Measurements from ENCODE around the gene DMGDH. TPM values are rescaled to one million over a fixed set of nuclear protein-coding genes. Genes with fewer than 3 reads are reported as not detected.

Gene DMGDH
- total and polyA plus RNA-seq, 10 of the 15 experiments (the other 5 are each of a cell fraction or from before 2014, with no cell fraction given): 0.22 to 1.5 (median 0.44) TPM; not detected in 3

GRCh38 chr5:79088507-79088906, 19.0 kb upstream of the DMGDH start:
- CTCF ChIA-PET: interaction anchor here (1.1 kb wide), 1 partner anchor 10 kb away, joined by 5 read pairs; no protein-coding TSS in a partner anchor
- H3K4me2 ChIP-seq (ENCODE audit: control insufficient read depth, insufficient read depth): no peak overlapping the region
- no peaks in the 10 kb centered on the region for H3K9me3 ChIP-seq (replicated peaks; ENCODE audit: control insufficient read depth, insufficient read depth, low read length)
- RAD21 ChIA-PET (ENCODE audit: unreplicated experiment): no interaction called here
- POLR2A ChIA-PET: no interaction called here
- TF ChIP-seq BCL11A (IDR thresholded peaks at IDR 0.05; ENCODE audit: low read depth, low read length) (no peak), POU2F2 (IDR thresholded peaks at IDR 0.05; ENCODE audit: borderline replicate concordance, low read depth, low read length) (no peak)
- no TSS peak for BruUV-seq (replicated peaks)
- ATAC-seq (no peak), FAIRE-seq (no peak), DNase-seq (ENCODE audit: low read depth, low spot score) (no peak)
- no peaks in the 10 kb centered on the region for H3K36me3 ChIP-seq (ENCODE audit: control insufficient read depth in 2 of 2, insufficient read depth in 2 of 2, low read length in 1 of 2)
- no peak overlapping the region for H2AFZ ChIP-seq (ENCODE audit: control insufficient read depth, low read depth, low read length)
- intact Hi-C loops (cut with micrococcal nuclease; ENCODE audit: unreplicated experiment) (no loop called here), in situ Hi-C loops (cut with MboI) (no loop called here)
- H3K79me2 ChIP-seq (ENCODE audit: control insufficient read depth, insufficient read depth, low read length): no peaks in the 10 kb centered on the region
- H3K9ac ChIP-seq (ENCODE audit: control insufficient read depth, insufficient read depth, low read length): no peak overlapping the region
- H3K27ac ChIP-seq (ENCODE audit: control insufficient read depth, insufficient read depth): no peak overlapping the region
- no peaks in the 10 kb centered on the region for H3K4me1 ChIP-seq (ENCODE audit: control insufficient read depth, insufficient read depth, low read length)
- SMC1A ChIA-PET (ENCODE audit: uncharacterized antibody, unreplicated experiment): no interaction called here
- WGBS (ENCODE audit: insufficient coverage, insufficient replicate concordance, low lambda C conversion rate, missing lambda C conversion rate): 22% methylated on average over 4 of the region's 4 CpGs
- H3K27me3 ChIP-seq (replicated peaks in 1 of 2; ENCODE audit: control insufficient read depth in 2 of 2, insufficient read depth in 2 of 2, low read length in 1 of 2): no peaks in the 10 kb centered on the region; a peak in 2 of 4 replicates
- no peak overlapping the region for H3K4me3 ChIP-seq
- no peaks in the 10 kb centered on the region for H4K20me1 ChIP-seq (ENCODE audit: control insufficient read depth, insufficient read depth)

- ATAC-seq (peak; percentile 85), DNase-seq (ENCODE audit: low read depth, low spot score) (peak; percentile 3), FAIRE-seq (no peak)
- no TSS peak for BruUV-seq (replicated peaks)
- intact Hi-C loops (cut with micrococcal nuclease; ENCODE audit: unreplicated experiment) (no loop called here), in situ Hi-C loops (cut with MboI) (no loop called here)
- no peak for TF ChIP-seq RAD21 (IDR thresholded peaks at IDR 0.05; ENCODE audit: insufficient read depth, low read depth, low read length)
- peak; percentile 52 for TF ChIP-seq MTA2 (IDR thresholded peaks at IDR 0.05; ENCODE audit: low read depth)
- TF ChIP-seq BHLHE40 (IDR thresholded peaks at IDR 0.05; ENCODE audit: borderline replicate concordance in 1 of 2, low read depth in 2 of 2, low read length in 1 of 2): 0 out of 4 replicates have a peak, but pooled peaks of 1 of the 2 experiments have one; percentile 5
- TF ChIP-seq BCL11A (IDR thresholded peaks at IDR 0.05; ENCODE audit: low read depth, low read length): peak; percentile 61; the same call in 1 of the 2 replicates
- TF ChIP-seq EP300 (IDR thresholded peaks at IDR 0.05; ENCODE audit: borderline replicate concordance in 1 of 2, control insufficient read depth in 1 of 2, low read depth in 2 of 2, low read length in 2 of 2): 0 out of 4 replicates have a peak, but pooled peaks of 1 of the 2 experiments have one; percentile 14
- TF ChIP-seq NR2F1 (conservative IDR thresholded peaks at IDR 0.05): peak; percentile 76
- H2AFZ ChIP-seq (ENCODE audit: control insufficient read depth, low read depth, low read length): no peak overlapping the region
- no peak overlapping the region for H3K27ac ChIP-seq (ENCODE audit: control insufficient read depth, insufficient read depth)
- no peaks in the 10 kb centered on the region for H3K4me1 ChIP-seq (ENCODE audit: control insufficient read depth, insufficient read depth, low read length)
- H4K20me1 ChIP-seq (ENCODE audit: control insufficient read depth, insufficient read depth): no peaks in the 10 kb centered on the region
- POLR2A ChIA-PET: no interaction called here
- no peaks in the 10 kb centered on the region for H3K27me3 ChIP-seq (replicated peaks in 1 of 2; ENCODE audit: control insufficient read depth in 2 of 2, insufficient read depth in 2 of 2, low read length in 1 of 2)
- SMC1A ChIA-PET (ENCODE audit: uncharacterized antibody, unreplicated experiment): interaction anchor here (1.7 kb wide), 1 partner anchor 47 kb away, joined by 4 read pairs; no protein-coding TSS in a partner anchor
- H3K4me3 ChIP-seq: no peak overlapping the region
- CTCF ChIA-PET: interaction anchor here (0.6 kb wide), 2 partner anchors 62 to 369 kb away, joined by 3 to 4 read pairs; no protein-coding TSS in a partner anchor
- WGBS (ENCODE audit: insufficient coverage, insufficient replicate concordance, low lambda C conversion rate, missing lambda C conversion rate): 0% methylated on average over 2 of the region's 2 CpGs
- H3K9me3 ChIP-seq (replicated peaks; ENCODE audit: control insufficient read depth, insufficient read depth, low read length): no peaks in the 10 kb centered on the region
- H3K9ac ChIP-seq (ENCODE audit: control insufficient read depth, insufficient read depth, low read length): no peak overlapping the region
- H3K4me2 ChIP-seq (ENCODE audit: control insufficient read depth, insufficient read depth): no peak overlapping the region
- RAD21 ChIA-PET (ENCODE audit: unreplicated experiment): no interaction called here
- no peaks in the 10 kb centered on the region for H3K79me2 ChIP-seq (ENCODE audit: control insufficient read depth, insufficient read depth, low read length)
- H3K36me3 ChIP-seq (ENCODE audit: control insufficient read depth in 2 of 2, insufficient read depth in 2 of 2, low read length in 1 of 2): no peaks in the 10 kb centered on the region
Observed at GRCh38 chr5:79086116-79086515, 16.6 kb upstream of the DMGDH start.

All from GM12878 (cell line).